Raji (cell line): Measurements from ENCODE around the gene RNF141.

Experiments
- POLR2A ChIP-seq: IDR thresholded peaks from 2 replicates; pipeline ENCODE4 v1.6.1; 2011; ENCODE audit warnings: low read depth, low read length, control low read depth; ENCODE audit not compliant: insufficient read depth

The RNF141 gene

GRCh38 chr11:10499874-10500601, 40.9 kb downstream of the RNF141 start:
- no peak for TF ChIP-seq POLR2A

DNA sequence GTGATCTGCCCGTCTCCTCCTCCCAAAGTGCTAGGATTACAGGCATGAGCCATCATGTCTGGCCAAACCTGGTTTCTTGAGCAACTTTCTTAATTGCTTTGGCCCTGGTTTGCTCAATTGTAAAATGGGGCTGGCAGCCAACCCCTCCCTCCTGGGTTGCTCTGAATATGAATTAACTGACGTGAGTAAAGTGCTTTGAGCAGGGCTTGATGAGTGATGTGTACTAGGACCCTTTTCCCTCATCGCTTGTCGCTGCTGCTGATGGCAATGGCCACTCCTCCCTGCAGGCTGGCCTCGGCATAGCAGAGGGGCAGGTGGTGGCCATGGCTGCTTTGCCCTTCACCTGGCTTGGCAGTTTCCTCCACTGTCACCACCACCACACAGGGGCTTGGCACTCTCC, 41.5 kb downstream of the RNF141 start:
- no peak for TF ChIP-seq POLR2A

GRCh38 chr11:10498426-10499250, 42.3 kb downstream of the RNF141 start:
- TF ChIP-seq POLR2A: no peak

GRCh38 chr11:10498022-10498400, 43.0 kb downstream of the RNF141 start:
- no peak for TF ChIP-seq POLR2A

DNA sequence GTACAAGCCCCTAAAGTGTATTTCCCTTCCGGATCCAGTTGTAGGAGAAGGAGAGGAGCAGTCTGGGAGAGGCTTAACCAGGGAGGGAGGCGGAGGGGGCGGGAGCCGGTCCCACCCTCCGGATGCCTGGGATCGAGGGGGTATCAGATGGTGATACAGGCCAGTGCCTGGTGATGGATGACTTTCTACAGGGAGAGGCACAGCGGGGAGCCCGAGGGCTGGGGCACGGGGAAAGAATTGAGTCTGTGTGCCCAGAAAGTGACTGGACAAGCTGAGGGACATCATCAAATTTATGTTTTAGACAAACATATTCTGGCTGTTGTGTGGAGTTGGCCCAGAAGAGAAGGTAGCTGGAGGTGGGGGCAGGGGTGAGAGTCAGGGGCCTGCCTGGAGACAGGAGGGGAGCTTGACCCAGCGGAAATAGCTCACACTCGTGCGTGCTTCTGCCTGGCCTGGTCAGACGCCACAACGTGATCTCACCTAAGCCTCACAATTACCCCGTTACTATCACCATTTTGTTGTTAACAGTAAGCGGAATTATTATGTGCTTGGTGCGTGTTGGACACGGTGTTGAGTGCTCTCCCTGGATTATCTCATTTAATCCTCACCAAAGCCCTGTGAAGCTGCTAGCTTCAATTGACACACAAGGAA, 43.5 kb downstream of the RNF141 start:
- no peak for TF ChIP-seq POLR2A

DNA sequence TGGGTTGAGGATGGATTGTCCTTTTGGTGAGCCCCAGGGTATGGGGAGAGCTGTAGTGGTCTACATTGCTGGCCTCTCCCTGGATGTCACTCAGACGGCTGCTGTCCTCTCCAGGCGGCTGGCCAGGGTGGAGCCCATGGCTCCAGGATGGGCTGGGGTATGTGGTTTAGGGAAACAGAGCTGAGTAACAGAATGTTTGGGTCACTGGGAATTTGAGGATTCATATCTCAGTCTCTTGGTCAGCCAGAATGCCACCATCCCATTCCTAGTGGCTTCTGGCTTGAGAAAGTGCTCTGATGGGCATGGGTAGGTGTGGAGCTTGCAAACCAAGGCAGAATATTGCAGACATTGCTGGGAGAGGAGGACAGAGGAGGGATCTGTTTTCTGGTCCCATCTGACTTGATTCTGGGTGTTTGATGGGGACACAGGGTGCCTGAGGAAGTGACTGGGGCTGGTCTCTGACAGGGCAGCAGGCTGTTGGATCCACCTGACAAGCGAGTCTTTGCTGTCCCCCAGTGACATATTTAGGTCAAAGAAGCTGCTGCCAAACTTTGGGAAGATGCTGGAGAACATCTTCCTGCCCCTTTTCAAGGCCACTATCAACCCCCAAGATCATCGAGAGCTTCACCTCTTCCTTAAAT, 44.6 kb downstream of the RNF141 start:
- TF ChIP-seq POLR2A: no peak

GRCh38 chr11:10495464-10495786, 45.6 kb downstream of the RNF141 start:
- TF ChIP-seq POLR2A: no peak

GRCh38 chr11:10494636-10495463, 46.1 kb downstream of the RNF141 start:
- TF ChIP-seq POLR2A: no peak

DNA sequence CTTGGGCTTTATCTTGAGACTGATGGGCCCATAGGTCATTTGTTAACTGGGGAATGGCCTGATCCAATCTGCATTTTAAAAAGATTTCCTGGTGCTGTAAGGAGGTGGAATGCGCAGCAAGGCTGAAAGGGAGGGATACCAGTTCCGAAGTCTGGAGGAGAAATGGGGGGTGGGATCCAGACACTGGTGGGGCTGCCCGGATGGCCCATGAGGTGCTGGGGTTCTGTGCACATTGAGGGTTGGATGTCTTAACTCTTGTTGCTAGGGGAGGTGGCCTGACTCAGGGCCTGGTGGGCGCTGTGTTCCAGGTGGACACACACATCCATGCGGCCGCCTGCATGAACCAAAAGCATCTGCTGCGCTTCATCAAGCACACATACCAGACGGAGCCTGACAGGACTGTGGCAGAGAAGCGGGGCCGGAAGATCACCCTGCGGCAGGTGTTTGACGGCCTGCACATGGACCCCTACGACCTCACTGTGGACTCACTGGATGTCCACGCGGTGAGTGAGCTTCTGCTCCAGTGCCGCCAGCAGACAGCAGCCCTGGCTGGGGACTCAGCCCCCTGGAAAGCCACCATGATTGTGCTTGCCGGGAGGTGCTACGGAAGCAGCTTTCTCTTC, 47.8 kb downstream of the RNF141 start:
- TF ChIP-seq POLR2A: no peak

DNA sequence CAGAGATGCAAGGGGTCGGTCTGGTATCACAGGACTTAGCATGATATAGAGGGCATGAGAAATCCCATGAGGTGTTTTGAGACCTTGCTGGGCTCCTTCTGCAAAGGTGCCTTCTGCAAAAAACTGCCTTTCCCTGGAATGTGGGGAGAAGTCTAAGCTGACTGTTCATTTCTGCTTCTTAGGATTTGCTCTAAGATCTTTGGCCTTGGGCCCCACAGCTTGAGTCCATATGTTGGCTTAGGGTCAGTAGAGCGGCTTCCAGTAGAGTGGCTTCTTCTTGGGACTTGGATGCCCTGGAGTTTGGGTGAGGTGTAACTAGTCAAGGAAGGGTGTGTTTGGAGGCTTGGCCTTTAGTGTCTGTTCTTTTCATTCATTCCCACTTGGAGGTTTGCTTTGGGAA, 48.9 kb downstream of the RNF141 start:
- no peak for TF ChIP-seq POLR2A

DNA sequence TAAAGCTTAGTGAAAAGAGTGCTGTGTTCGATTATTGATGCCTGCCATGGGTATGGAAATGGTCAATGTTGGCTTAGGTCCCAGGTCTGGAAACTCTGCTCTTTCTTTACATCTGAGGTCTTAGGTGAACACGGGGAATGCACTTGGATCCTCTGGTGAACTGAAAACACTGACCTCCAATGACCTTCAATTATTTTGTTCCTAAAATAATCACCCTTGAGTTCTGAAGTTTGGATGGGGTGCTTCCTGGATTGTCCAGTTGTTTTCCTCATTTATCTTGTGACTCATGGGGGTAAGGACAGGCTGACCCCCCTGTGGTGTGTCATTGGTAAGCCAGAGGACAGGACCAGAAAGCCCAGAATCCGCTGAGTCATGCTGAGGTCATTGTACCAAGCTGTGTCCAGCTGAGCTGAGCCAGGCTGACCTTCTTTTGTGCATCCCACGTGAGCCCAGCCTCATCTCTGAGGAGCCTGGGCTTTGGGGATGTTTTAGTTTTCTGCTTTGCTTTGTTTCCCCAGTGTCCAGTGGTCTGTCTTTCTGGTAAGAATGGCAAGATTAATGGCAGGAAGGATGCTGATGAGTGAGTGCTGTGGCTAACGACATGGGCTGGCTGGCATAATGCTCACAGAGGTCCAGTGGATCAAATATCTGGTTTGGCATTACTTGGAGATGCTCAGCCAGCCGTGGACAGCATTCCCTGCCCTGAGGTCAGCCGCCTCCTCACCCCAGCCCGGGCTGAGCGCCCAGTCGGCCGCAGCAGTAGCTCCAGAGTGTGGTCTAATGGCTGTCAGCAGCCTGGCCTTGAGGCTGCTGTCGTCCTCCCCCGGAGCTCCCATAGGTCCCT, 50.4 kb downstream of the RNF141 start:
- TF ChIP-seq POLR2A: no peak

- TF ChIP-seq POLR2A: no peak
Observed at GRCh38 chr11:10490032-10490397, 51.0 kb downstream of the RNF141 start.

DNA sequence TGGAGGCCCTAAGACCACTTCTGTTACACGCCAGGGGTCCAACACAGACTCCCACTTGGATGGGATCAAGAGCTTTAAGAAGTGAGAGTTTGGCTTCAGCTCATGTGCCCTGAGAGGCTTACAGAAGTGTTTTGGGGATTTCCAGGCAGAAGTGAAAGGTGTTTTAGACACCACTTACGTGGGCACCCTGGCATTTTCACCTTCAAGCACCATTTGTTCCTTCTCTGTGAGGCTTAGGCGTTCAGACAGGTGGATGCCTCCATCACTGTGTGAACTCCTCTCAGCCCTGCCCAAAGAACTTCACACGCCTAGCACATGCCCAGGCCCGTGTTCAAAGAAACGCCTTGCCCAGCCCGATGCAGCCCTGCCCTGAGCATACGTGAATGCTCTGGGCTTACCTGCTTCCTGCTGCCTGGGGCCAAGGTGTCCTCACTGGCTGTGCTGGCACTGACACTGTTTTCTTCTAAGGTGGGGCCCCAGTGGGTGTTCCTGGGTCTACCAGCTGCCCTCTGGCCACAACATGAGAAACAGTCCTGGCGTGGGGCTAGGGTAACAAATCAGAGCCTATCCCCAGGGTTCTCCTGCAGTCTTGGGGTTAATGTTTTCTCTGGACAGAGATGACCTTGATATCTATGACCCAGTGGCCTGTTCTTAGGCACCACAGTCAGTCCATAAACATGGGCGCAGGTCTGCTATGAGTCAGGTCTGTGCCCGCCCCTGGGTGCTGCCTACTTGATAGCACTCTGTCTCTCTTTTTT, 51.9 kb downstream of the RNF141 start:
- TF ChIP-seq POLR2A: no peak
